Measurements from ENCODE around the gene RPS6KA4. TPM values are rescaled to one million over a fixed set of nuclear protein-coding genes. Genes with fewer than 3 reads are reported as not detected.
A peak's percentile ranks its signal among the peaks of the same experiment; 100 is the strongest.

The RPS6KA4 gene
- total and polyA plus RNA-seq, 2 of the 13 experiments (the other 11 are each of a cell fraction or from before 2014, with no cell fraction given), result 8.9 to 14.2 TPM

DNA sequence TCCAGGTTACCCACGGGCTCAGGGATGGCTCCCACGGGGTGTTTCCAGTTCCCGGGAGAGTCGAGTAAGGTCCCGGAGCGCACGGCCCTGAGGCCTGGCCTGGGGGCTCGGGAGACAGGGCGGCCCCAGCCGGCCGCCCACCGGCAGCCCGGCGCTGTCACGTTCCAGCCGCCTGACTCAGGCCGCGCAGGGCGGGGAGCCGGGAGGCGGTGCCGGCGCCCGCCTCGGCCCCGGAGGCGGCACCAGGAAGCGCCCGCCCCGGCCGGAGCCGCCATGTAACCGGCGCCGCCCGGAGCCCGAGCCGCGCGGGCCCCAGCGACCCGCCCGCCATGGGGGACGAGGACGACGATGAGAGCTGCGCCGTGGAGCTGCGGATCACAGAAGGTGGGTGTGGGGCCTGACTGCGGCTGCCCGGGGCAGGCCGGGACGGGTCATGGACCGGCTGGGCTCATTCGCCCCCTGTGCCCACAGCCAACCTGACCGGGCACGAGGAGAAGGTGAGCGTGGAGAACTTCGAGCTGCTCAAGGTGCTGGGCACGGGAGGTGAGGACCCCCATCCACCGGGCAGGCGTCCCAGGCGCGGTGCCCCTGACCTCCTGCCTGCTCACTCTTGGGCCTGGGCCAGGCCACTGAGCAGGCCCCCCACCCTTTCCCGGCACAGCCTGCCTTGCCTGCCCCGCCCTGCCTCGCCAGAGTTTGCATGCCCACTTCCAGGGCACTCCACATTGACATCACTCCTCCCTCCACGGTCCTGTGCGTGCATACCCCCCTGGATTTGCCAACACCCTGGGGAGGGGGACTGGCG is at the start of gene RPS6KA4 (continued):
- TF ChIP-seq HDAC1 (CRISPR knock-in tag; IDR thresholded peaks at IDR 0.05) (0 out of 2 replicates have a peak, but pooled peaks have one; percentile 36), MED1 (CRISPR knock-in tag; IDR thresholded peaks at IDR 0.05) (no peak), RAD21 (CRISPR knock-in tag; IDR thresholded peaks at IDR 0.05) (peak; percentile 14; the same call in 1 of the 2 replicates), ZNF160 (CRISPR knock-in tag; IDR thresholded peaks at IDR 0.05) (no peak; the same call in 1 of the 2 replicates), ZMYM2 (CRISPR knock-in tag; IDR thresholded peaks at IDR 0.05) (no peak), THAP11 (CRISPR knock-in tag; IDR thresholded peaks at IDR 0.05) (0 out of 2 replicates have a peak, but pooled peaks have one; percentile 20), SNAI1 (CRISPR knock-in tag; IDR thresholded peaks at IDR 0.05; ENCODE audit: borderline replicate concordance) (no peak), ZNF570 (CRISPR knock-in tag; IDR thresholded peaks at IDR 0.05; ENCODE audit: borderline replicate concordance) (no peak), ZNF274 (CRISPR knock-in tag; IDR thresholded peaks at IDR 0.05) (no peak; the same call in 1 of the 2 replicates), KAT2B (IDR thresholded peaks at IDR 0.05; ENCODE audit: borderline replicate concordance, low read depth, low read length) (no peak), POLR2A (IDR thresholded peaks at IDR 0.05; ENCODE audit: insufficient read depth in 1 of 2, low read depth in 2 of 2, low read length in 2 of 2) (no peak; a peak in 1 of 4 replicates)
- TF ChIP-seq, protein P1, sequence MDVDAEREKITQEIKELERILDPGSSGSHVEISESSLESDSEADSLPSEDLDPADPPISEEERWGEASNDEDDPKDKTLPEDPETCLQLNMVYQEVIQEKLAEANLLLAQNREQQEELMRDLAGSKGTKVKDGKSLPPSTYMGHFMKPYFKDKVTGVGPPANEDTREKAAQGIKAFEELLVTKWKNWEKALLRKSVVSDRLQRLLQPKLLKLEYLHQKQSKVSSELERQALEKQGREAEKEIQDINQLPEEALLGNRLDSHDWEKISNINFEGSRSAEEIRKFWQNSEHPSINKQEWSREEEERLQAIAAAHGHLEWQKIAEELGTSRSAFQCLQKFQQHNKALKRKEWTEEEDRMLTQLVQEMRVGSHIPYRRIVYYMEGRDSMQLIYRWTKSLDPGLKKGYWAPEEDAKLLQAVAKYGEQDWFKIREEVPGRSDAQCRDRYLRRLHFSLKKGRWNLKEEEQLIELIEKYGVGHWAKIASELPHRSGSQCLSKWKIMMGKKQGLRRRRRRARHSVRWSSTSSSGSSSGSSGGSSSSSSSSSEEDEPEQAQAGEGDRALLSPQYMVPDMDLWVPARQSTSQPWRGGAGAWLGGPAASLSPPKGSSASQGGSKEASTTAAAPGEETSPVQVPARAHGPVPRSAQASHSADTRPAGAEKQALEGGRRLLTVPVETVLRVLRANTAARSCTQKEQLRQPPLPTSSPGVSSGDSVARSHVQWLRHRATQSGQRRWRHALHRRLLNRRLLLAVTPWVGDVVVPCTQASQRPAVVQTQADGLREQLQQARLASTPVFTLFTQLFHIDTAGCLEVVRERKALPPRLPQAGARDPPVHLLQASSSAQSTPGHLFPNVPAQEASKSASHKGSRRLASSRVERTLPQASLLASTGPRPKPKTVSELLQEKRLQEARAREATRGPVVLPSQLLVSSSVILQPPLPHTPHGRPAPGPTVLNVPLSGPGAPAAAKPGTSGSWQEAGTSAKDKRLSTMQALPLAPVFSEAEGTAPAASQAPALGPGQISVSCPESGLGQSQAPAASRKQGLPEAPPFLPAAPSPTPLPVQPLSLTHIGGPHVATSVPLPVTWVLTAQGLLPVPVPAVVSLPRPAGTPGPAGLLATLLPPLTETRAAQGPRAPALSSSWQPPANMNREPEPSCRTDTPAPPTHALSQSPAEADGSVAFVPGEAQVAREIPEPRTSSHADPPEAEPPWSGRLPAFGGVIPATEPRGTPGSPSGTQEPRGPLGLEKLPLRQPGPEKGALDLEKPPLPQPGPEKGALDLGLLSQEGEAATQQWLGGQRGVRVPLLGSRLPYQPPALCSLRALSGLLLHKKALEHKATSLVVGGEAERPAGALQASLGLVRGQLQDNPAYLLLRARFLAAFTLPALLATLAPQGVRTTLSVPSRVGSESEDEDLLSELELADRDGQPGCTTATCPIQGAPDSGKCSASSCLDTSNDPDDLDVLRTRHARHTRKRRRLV (CRISPR knock-in tag; IDR thresholded peaks at IDR 0.05), result no peak; the same call in 1 of the 2 replicates
- TF ChIP-seq, protein P2, sequence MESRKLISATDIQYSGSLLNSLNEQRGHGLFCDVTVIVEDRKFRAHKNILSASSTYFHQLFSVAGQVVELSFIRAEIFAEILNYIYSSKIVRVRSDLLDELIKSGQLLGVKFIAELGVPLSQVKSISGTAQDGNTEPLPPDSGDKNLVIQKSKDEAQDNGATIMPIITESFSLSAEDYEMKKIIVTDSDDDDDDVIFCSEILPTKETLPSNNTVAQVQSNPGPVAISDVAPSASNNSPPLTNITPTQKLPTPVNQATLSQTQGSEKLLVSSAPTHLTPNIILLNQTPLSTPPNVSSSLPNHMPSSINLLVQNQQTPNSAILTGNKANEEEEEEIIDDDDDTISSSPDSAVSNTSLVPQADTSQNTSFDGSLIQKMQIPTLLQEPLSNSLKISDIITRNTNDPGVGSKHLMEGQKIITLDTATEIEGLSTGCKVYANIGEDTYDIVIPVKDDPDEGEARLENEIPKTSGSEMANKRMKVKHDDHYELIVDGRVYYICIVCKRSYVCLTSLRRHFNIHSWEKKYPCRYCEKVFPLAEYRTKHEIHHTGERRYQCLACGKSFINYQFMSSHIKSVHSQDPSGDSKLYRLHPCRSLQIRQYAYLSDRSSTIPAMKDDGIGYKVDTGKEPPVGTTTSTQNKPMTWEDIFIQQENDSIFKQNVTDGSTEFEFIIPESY (CRISPR knock-in tag; IDR thresholded peaks at IDR 0.05), result no peak
- TF ChIP-seq, protein P3, sequence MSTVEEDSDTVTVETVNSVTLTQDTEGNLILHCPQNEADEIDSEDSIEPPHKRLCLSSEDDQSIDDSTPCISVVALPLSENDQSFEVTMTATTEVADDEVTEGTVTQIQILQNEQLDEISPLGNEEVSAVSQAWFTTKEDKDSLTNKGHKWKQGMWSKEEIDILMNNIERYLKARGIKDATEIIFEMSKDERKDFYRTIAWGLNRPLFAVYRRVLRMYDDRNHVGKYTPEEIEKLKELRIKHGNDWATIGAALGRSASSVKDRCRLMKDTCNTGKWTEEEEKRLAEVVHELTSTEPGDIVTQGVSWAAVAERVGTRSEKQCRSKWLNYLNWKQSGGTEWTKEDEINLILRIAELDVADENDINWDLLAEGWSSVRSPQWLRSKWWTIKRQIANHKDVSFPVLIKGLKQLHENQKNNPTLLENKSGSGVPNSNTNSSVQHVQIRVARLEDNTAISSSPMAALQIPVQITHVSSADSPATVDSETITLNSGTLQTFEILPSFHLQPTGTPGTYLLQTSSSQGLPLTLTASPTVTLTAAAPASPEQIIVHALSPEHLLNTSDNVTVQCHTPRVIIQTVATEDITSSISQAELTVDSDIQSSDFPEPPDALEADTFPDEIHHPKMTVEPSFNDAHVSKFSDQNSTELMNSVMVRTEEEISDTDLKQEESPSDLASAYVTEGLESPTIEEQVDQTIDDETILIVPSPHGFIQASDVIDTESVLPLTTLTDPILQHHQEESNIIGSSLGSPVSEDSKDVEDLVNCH (CRISPR knock-in tag; IDR thresholded peaks at IDR 0.05), result no peak
- TF ChIP-seq, protein P4, sequence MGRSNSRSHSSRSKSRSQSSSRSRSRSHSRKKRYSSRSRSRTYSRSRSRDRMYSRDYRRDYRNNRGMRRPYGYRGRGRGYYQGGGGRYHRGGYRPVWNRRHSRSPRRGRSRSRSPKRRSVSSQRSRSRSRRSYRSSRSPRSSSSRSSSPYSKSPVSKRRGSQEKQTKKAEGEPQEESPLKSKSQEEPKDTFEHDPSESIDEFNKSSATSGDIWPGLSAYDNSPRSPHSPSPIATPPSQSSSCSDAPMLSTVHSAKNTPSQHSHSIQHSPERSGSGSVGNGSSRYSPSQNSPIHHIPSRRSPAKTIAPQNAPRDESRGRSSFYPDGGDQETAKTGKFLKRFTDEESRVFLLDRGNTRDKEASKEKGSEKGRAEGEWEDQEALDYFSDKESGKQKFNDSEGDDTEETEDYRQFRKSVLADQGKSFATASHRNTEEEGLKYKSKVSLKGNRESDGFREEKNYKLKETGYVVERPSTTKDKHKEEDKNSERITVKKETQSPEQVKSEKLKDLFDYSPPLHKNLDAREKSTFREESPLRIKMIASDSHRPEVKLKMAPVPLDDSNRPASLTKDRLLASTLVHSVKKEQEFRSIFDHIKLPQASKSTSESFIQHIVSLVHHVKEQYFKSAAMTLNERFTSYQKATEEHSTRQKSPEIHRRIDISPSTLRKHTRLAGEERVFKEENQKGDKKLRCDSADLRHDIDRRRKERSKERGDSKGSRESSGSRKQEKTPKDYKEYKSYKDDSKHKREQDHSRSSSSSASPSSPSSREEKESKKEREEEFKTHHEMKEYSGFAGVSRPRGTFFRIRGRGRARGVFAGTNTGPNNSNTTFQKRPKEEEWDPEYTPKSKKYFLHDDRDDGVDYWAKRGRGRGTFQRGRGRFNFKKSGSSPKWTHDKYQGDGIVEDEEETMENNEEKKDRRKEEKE (IDR thresholded peaks at IDR 0.05), result no peak
